AG10803 (cell line): ENCODE data around the gene NF2.

Source experiments
- DNase-seq: peaks from one replicate; pipeline ENCODE4 v3.0.0; 2010; ENCODE audit warnings: low read depth
- H3K4me3 ChIP-seq: 2 replicates; pipeline ENCODE4 v1.5.1; 2011; ENCODE audit warnings: mild to moderate bottlenecking, low read length, control low read depth
- TF ChIP-seq, protein P1 (sequence below): conservative IDR thresholded peaks from 2 replicates; pipeline ENCODE4 v1.5.1; 2011; ENCODE audit warnings: mild to moderate bottlenecking, low read length, control low read depth, inconsistent platforms

The NF2 gene

GRCh38 chr22:29702931-29703501 is 99.6 kb downstream of the NF2 start:
- TF ChIP-seq, protein P1, sequence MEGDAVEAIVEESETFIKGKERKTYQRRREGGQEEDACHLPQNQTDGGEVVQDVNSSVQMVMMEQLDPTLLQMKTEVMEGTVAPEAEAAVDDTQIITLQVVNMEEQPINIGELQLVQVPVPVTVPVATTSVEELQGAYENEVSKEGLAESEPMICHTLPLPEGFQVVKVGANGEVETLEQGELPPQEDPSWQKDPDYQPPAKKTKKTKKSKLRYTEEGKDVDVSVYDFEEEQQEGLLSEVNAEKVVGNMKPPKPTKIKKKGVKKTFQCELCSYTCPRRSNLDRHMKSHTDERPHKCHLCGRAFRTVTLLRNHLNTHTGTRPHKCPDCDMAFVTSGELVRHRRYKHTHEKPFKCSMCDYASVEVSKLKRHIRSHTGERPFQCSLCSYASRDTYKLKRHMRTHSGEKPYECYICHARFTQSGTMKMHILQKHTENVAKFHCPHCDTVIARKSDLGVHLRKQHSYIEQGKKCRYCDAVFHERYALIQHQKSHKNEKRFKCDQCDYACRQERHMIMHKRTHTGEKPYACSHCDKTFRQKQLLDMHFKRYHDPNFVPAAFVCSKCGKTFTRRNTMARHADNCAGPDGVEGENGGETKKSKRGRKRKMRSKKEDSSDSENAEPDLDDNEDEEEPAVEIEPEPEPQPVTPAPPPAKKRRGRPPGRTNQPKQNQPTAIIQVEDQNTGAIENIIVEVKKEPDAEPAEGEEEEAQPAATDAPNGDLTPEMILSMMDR: no peak
- no peak for DNase-seq
- H3K4me3 ChIP-seq: no peak overlapping the region

- TF ChIP-seq, protein P1: no peak
- DNase-seq: no peak
- no peak overlapping the region for H3K4me3 ChIP-seq
Observed at GRCh38 chr22:29703569-29704195, 100.2 kb downstream of the NF2 start.

DNA sequence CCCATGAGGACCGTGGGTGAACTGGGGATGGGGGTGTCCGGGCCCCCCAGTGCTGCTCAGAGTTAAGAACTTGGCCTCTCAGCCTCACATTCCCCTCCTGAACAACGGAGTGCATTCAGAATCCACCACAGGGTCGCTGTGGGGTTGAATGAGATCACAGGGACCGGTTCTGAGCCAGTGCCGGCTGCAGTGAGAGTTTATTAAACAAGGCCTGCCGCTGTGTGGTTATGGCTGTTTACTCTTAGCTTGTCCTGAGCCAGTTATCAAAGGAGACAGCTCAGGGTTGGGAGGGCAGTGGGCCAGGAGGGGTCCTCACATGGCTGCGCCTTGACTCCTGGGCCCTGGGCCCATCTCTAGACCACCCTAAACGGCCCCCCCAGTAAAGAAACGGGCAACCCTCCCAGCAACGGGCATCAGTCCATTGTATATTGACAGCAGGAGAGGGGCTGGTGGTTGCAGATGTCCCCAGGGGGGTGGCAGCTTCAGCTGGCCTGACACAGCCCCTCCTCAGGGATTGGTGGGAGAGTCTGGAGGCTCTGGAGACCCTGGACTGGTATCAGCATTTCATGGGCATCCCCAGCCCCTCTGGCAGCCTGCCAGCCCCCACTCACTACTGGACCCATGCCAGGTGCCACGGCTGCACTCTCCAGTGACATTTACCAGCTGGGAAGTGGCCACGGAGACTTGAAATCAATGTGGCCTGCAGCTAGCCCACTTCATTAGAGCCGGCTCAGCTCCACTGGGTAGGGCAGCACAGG is 101.3 kb downstream of the NF2 start:
- peak; percentile 23 for DNase-seq
- H3K4me3 ChIP-seq: no peak overlapping the region
- TF ChIP-seq, protein P1: no peak

DNA sequence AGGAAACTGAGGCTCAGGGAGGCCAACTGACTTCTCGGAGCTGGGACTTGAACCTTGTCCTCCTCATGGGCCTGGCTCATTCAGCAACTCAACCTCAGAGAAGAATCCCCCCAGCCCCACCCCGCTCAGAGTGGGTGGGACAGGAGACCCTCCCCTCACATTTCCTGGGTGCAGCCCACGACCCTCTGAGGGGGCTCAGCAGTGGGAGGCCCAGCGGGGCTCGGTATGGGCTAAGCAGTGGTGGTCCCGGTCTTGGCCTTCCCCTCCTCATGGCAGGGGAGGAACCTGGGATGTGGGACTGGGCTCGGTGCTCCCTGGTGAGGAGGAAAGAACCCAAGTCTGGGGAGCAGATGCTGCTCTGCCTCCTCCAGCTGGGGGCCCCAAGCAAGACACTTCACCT is 102.2 kb downstream of the NF2 start:
- no peak overlapping the region for H3K4me3 ChIP-seq
- TF ChIP-seq, protein P1: no peak
- no peak for DNase-seq

- TF ChIP-seq, protein P1: no peak
- DNase-seq: no peak
Observed at GRCh38 chr22:29706486-29706885, 103.1 kb downstream of the NF2 start.

DNA sequence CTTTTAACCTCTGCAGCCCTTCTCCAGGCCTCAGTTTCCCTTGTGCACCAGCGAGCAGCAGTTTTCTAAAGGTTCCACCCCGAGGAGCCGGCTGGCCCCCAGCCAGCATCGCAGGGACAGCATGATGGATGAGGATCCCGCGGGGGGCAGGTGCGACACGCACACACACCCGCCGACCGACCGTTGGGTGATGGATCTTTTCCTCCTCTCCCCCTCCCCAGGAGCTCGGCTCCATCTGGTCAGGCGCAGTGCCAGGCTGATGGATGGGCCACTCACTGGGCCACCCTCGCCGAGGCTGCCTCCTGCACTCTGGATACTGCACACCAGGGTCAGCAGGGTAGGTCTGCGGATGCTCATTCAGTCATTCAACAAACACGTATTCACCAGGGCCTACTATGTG is 103.6 kb downstream of the NF2 start:
- DNase-seq: no peak
- no peak overlapping the region for H3K4me3 ChIP-seq
- TF ChIP-seq, protein P1: no peak

More at GRCh38 chr22:29706486-29706885, 103.1 kb downstream of the NF2 start:
- no peak overlapping the region for H3K4me3 ChIP-seq
